ENCODE data around the gene ARMH4. TPM values are rescaled to one million over a fixed set of nuclear protein-coding genes. Genes with fewer than 3 reads are reported as not detected.

ARMH4 gene
- polyA plus RNA-seq, 1 donor from 2014 or later, result 14.1 TPM

DNA sequence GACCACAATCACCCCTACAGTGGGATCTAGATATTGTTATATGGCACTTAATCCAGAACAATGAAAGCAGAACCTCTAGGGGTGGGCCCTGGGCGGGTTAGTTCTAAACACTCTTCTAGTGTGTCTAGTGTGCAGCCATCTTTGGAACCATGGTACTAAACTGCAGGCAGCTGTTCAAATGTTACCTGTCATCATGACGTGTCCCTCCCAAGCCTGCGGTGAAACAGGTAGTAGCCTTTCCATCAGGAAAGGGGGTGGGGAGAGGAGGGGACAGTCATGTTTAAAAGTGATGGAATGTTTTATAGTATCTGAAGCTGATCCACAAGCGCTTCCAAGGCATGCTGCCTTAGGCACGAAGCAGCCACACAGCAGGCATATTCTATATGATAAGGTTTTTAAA, 163.6 kb downstream of the ARMH4 start:
- Histone ChIP-seq H3K27ac (ENCODE audit: low read length) (no peak overlapping the region), H3K79me2 (replicated peaks; ENCODE audit: insufficient read depth, low read length) (no peaks in the 10 kb centered on the region), H3K9me3 (ENCODE audit: low read length) (no peaks in the 10 kb centered on the region), H3F3A (ENCODE audit: insufficient read depth, low read length, poor library complexity, severe bottlenecking) (no peaks in the 10 kb centered on the region), H3K4me2 (ENCODE audit: low read length) (no peak overlapping the region), H3K4me3 (ENCODE audit: low read length) (no peak overlapping the region), H3K9ac (ENCODE audit: low read length) (no peak overlapping the region), H3K9me2 (ENCODE audit: insufficient read depth, low read length) (no peaks in the 10 kb centered on the region), H4K20me1 (ENCODE audit: insufficient read depth) (no peaks in the 10 kb centered on the region), H2AFZ (ENCODE audit: low read depth, low read length) (no peak overlapping the region), H3K27me3 (ENCODE audit: insufficient read depth, low read depth, low read length) (no peaks in the 10 kb centered on the region), H3K36me3 (ENCODE audit: insufficient read depth, low read length) (no peaks in the 10 kb centered on the region)
- TF ChIP-seq TAF1 (IDR thresholded peaks at IDR 0.05; ENCODE audit: low read depth), result no peak
- TF ChIP-seq, protein P1, sequence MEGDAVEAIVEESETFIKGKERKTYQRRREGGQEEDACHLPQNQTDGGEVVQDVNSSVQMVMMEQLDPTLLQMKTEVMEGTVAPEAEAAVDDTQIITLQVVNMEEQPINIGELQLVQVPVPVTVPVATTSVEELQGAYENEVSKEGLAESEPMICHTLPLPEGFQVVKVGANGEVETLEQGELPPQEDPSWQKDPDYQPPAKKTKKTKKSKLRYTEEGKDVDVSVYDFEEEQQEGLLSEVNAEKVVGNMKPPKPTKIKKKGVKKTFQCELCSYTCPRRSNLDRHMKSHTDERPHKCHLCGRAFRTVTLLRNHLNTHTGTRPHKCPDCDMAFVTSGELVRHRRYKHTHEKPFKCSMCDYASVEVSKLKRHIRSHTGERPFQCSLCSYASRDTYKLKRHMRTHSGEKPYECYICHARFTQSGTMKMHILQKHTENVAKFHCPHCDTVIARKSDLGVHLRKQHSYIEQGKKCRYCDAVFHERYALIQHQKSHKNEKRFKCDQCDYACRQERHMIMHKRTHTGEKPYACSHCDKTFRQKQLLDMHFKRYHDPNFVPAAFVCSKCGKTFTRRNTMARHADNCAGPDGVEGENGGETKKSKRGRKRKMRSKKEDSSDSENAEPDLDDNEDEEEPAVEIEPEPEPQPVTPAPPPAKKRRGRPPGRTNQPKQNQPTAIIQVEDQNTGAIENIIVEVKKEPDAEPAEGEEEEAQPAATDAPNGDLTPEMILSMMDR (IDR thresholded peaks at IDR 0.05; ENCODE audit: poor library complexity, severe bottlenecking), result no peak
- no peak for TF ChIP-seq EP300 (conservative IDR thresholded peaks at IDR 0.05; ENCODE audit: poor library complexity, severe bottlenecking)

DNA sequence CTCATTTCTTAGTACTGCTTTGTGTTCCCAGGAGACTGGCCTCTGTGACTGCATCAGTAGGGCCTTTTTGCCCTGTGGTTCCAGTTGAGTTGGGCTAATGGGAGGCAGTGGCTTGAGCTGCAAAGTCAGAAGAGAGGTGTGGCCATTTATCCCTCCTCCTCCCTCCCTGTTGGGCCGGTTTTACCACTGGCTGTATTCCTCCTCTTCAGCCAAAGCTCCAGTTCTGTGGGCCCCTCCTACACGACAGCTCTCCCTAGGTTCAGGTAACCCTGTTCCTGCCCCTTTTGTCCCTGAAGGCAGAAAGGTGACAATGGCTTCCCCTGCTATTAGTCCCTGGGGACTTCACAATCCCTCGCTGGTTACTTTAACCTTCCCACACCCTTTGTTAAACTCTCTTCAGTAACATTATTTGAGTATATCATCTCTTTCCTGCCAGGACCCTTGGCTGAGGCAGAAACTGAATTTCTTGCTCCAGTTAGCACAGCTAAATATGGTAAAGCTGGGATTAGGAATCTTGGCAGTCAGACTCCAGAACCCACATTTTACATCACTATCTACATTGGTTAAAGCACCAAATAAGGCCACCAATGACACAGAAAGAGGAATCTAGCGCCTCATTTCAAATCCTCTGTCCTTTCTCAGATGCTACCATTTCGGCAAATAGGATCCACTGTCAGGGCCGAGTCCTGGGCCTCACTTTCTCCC, 164.3 kb downstream of the ARMH4 start:
- TF ChIP-seq POLR2AphosphoS5 (IDR thresholded peaks at IDR 0.05) (no peak), RAD21 (conservative IDR thresholded peaks at IDR 0.05) (no peak), SMC3 (conservative IDR thresholded peaks at IDR 0.05; ENCODE audit: poor library complexity) (no peak), TAF1 (IDR thresholded peaks at IDR 0.05; ENCODE audit: low read depth) (no peak), EZH2 (IDR thresholded peaks at IDR 0.05; ENCODE audit: borderline replicate concordance, insufficient read depth, low read length, poor library complexity, severe bottlenecking) (no peak), MXI1 (conservative IDR thresholded peaks at IDR 0.05; ENCODE audit: poor library complexity, severe bottlenecking) (no peak), EP300 (conservative IDR thresholded peaks at IDR 0.05; ENCODE audit: poor library complexity, severe bottlenecking) (no peak)
- TF ChIP-seq, protein P1 (IDR thresholded peaks at IDR 0.05; ENCODE audit: poor library complexity, severe bottlenecking), result no peak
- TF ChIP-seq, protein P2, sequence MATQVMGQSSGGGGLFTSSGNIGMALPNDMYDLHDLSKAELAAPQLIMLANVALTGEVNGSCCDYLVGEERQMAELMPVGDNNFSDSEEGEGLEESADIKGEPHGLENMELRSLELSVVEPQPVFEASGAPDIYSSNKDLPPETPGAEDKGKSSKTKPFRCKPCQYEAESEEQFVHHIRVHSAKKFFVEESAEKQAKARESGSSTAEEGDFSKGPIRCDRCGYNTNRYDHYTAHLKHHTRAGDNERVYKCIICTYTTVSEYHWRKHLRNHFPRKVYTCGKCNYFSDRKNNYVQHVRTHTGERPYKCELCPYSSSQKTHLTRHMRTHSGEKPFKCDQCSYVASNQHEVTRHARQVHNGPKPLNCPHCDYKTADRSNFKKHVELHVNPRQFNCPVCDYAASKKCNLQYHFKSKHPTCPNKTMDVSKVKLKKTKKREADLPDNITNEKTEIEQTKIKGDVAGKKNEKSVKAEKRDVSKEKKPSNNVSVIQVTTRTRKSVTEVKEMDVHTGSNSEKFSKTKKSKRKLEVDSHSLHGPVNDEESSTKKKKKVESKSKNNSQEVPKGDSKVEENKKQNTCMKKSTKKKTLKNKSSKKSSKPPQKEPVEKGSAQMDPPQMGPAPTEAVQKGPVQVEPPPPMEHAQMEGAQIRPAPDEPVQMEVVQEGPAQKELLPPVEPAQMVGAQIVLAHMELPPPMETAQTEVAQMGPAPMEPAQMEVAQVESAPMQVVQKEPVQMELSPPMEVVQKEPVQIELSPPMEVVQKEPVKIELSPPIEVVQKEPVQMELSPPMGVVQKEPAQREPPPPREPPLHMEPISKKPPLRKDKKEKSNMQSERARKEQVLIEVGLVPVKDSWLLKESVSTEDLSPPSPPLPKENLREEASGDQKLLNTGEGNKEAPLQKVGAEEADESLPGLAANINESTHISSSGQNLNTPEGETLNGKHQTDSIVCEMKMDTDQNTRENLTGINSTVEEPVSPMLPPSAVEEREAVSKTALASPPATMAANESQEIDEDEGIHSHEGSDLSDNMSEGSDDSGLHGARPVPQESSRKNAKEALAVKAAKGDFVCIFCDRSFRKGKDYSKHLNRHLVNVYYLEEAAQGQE (IDR thresholded peaks at IDR 0.05; ENCODE audit: borderline replicate concordance), result no peak
- Histone ChIP-seq H3K79me2 (replicated peaks; ENCODE audit: insufficient read depth, low read length) (no peaks in the 10 kb centered on the region), H4K20me1 (ENCODE audit: insufficient read depth) (no peaks in the 10 kb centered on the region), H2AFZ (ENCODE audit: low read depth, low read length) (no peak overlapping the region), H3K4me3 (ENCODE audit: low read length) (no peak overlapping the region), H3K9me3 (ENCODE audit: low read length) (no peaks in the 10 kb centered on the region), H3K9me2 (ENCODE audit: insufficient read depth, low read length) (no peaks in the 10 kb centered on the region), H3K27ac (ENCODE audit: low read length) (no peak overlapping the region), H3K9ac (ENCODE audit: low read length) (no peak overlapping the region), H3K36me3 (ENCODE audit: insufficient read depth, low read length) (no peaks in the 10 kb centered on the region), H3K4me2 (ENCODE audit: low read length) (no peak overlapping the region), H3K27me3 (ENCODE audit: insufficient read depth, low read depth, low read length) (no peaks in the 10 kb centered on the region), H3F3A (ENCODE audit: insufficient read depth, low read length, poor library complexity, severe bottlenecking) (no peaks in the 10 kb centered on the region)

Data from neural cell (in vitro differentiated cells).